ENCODE data around the gene IFT20. TPM values are rescaled to one million over a fixed set of nuclear protein-coding genes. Genes with fewer than 3 reads are reported as not detected.
A peak's percentile ranks its signal among the peaks of the same experiment; 100 is the strongest.

IFT20 gene
- total and polyA plus RNA-seq, 2 of the 13 experiments (the other 11 are each of a cell fraction or from before 2014, with no cell fraction given), result 28.0 to 37.8 TPM

DNA sequence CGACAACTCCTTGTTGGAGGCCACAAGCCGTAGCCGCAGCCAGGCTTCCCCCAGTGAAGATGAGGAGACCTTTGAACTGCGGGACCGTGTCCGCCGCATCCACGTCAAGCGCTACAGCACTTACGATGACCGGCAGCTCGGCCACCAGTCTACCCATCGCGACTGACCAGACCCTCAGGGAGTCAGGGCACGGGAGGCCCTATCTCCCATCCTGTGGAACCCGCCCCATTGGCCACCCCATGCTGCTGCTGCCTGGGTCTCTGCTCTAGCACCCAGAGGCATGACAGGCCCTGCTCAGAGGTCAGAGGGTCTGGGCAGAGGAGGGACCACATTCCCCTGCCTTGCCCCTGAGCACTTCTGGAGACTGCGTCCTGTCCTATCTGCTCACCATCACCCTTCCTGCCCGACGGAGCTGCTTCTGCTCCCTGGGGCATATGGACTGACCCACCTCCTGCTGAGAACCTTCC, 9.2 kb upstream of the IFT20 start:
- Histone ChIP-seq H3K27ac (ENCODE audit: extremely low read length, insufficient read depth, low read length) (no peak overlapping the region), H3K9ac (ENCODE audit: insufficient read depth, low read depth, low read length) (no peak overlapping the region), H2AFZ (ENCODE audit: low read length) (no peak overlapping the region), H3K79me2 (ENCODE audit: insufficient read depth, low read length) (no peaks in the 10 kb centered on the region), H3K4me3 (replicated peaks in 1 of 3; ENCODE audit: insufficient read depth in 1 of 3, low read depth in 2 of 3, low read length in 3 of 3) (no peak overlapping the region), H3K9me3 (ENCODE audit: low read length) (no peaks in the 10 kb centered on the region), H3K4me2 (ENCODE audit: low read depth, low read length) (no peak overlapping the region), H3K4me1 (ENCODE audit: insufficient read depth, low read length) (peaks cover 26% of the 10 kb centered on the region), H4K20me1 (ENCODE audit: insufficient read depth, low read length) (no peaks in the 10 kb centered on the region), H3K36me3 (replicated peaks in 1 of 2; ENCODE audit: control insufficient read depth in 1 of 2, insufficient read depth in 2 of 2, low read length in 2 of 2) (peaks cover 30 to 68% of the 10 kb centered on the region in 2 experiments), H3K27me3 (ENCODE audit: control insufficient read depth in 1 of 2, insufficient read depth in 2 of 2, low read length in 2 of 2) (no peaks in the 10 kb centered on the region)
- FAIRE-seq, result no peak
- in situ Hi-C loops (cut with HindIII; ENCODE audit: extremely low pct_ligation_motif_present, low pct_unique_long_range_greater_than_20kb), result no loop called here
- no TSS peak for BruUV-seq (replicated peaks)
- DNase-seq (ENCODE audit: low spot score), result no peak
- CTCF ChIA-PET (ENCODE audit: low intra/inter-chr PET ratio, low total read pairs), result no interaction called here
- intact Hi-C loops (cut with micrococcal nuclease; ENCODE audit: unreplicated experiment), result no loop called here
- no peak for ATAC-seq
- TF ChIP-seq RBFOX2 (IDR thresholded peaks at IDR 0.05; ENCODE audit: low read depth, low read length) (peak; percentile 59; the same call in 1 of the 2 replicates), KDM2A (CRISPR knock-in tag; IDR thresholded peaks at IDR 0.05; ENCODE audit: borderline replicate concordance, low read depth) (no peak), AGO2 (optimal IDR thresholded peaks at IDR 0.05; ENCODE audit: low read depth, low read length) (peak; percentile 91), CENPT (CRISPR knock-in tag; IDR thresholded peaks at IDR 0.05; ENCODE audit: low read depth) (no peak)
- TF ChIP-seq, protein P1, sequence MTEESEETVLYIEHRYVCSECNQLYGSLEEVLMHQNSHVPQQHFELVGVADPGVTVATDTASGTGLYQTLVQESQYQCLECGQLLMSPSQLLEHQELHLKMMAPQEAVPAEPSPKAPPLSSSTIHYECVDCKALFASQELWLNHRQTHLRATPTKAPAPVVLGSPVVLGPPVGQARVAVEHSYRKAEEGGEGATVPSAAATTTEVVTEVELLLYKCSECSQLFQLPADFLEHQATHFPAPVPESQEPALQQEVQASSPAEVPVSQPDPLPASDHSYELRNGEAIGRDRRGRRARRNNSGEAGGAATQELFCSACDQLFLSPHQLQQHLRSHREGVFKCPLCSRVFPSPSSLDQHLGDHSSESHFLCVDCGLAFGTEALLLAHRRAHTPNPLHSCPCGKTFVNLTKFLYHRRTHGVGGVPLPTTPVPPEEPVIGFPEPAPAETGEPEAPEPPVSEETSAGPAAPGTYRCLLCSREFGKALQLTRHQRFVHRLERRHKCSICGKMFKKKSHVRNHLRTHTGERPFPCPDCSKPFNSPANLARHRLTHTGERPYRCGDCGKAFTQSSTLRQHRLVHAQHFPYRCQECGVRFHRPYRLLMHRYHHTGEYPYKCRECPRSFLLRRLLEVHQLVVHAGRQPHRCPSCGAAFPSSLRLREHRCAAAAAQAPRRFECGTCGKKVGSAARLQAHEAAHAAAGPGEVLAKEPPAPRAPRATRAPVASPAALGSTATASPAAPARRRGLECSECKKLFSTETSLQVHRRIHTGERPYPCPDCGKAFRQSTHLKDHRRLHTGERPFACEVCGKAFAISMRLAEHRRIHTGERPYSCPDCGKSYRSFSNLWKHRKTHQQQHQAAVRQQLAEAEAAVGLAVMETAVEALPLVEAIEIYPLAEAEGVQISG (CRISPR knock-in tag; IDR thresholded peaks at IDR 0.05), result no peak
- TF ChIP-seq, protein P2, sequence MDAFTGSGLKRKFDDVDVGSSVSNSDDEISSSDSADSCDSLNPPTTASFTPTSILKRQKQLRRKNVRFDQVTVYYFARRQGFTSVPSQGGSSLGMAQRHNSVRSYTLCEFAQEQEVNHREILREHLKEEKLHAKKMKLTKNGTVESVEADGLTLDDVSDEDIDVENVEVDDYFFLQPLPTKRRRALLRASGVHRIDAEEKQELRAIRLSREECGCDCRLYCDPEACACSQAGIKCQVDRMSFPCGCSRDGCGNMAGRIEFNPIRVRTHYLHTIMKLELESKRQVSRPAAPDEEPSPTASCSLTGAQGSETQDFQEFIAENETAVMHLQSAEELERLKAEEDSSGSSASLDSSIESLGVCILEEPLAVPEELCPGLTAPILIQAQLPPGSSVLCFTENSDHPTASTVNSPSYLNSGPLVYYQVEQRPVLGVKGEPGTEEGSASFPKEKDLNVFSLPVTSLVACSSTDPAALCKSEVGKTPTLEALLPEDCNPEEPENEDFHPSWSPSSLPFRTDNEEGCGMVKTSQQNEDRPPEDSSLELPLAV (CRISPR knock-in tag; conservative IDR thresholded peaks at IDR 0.05; ENCODE audit: low read depth), result no peak
- WGBS (ENCODE audit: low lambda C conversion rate), result 98% methylated on average over 15 of the region's 19 CpGs
- POLR2A ChIA-PET, result interaction anchor here (1.0 to 5.7 kb wide), 4 partner anchors 9 to 72 kb away, joined by 3 to 68 read pairs (median 26); partner anchors contain the start of genes IFT20, POLDIP2 and TNFAIP1

Measured in HepG2 (cell line).